NOMO-1 (cell line): ENCODE measurements around the gene JAML.

Experiments used
- DNase-seq, 2 experiments: peaks; one replicate each; lab custom pipeline; 2025; ENCODE audit not compliant: unreplicated experiment in 2 of 2; lab: John Stamatoyannopoulos, UW

The JAML gene

DNA sequence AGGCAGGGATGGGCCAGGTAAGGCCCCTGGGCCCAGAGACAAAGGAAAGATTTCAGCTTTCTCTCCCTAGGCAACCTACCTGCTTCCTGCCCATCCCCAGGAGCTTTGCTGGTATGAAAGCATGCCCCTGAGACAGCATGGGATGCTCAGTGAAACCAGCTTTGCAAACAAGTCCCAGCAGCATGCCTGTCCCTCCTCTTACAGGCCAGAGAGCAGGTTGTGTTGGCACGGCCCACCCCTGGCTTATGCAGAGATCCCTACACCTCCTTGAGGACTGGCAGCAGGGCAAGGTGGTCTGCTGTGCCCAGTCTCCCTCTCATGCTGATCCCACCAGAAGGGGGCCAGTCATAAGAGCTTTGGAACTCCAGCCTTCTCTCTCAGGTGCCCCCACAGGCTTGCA, 75.3 kb downstream of the JAML start:
- no peak for DNase-seq

DNA sequence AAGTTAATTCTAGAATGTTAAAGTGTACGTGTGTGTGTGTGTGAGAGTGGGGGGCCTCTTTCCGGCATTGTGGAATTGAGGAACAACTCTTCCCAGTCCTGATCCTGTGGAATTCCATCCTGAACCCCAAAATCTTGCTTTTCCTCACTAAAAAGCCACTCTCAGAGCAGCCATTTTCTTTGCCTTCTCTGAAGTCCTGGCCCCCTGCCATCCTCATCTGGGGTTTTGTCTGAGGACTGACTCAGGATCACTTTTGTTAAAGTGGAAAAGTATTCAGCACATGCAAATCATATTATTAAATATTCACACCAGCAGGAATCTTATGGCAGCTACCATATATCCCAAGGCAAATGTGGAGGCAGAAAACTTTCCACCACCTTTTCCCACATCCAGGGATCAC, 76.0 kb downstream of the JAML start:
- DNase-seq, result no peak

DNA sequence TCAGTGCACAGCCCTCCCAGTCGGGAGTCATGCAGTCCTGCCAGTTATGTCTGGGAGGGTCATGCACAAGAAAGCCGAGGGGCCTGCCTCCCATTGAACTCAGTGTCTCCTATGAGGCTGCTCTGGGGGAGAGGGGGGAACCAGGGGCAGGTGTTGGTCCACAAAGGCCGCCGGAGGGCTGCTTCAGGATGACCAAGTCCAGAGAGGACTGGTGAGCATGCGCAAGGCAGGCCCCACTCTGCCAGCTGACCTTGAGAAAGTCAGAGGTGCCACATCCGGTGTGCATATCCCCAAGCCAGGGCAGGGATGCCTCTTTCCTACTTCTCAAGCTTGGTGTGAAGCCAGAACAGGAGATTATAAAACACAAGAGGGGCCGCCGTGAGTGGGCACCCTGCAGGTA, 76.6 kb downstream of the JAML start:
- DNase-seq, result no peak

DNA sequence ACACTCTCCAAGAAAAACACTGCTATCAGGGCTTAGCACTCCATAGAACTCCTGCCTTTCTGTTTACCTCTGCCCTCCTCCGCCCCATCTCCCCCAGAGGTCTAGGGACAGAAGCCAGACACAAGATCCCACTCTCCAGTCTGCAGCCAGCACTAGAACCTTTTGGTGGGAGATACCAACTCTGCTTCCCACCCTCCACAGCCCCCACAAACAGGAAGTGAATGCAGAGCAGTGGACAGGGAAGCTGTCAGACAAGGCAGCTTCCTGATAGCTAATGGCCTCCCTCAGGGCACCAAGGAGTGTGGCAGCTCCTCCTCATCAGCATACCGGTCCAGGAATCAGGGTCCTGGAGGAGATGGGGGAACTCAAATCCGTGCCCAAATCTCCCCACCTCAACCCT, 77.3 kb downstream of the JAML start:
- DNase-seq, result peak; percentile 30 to 36

DNA sequence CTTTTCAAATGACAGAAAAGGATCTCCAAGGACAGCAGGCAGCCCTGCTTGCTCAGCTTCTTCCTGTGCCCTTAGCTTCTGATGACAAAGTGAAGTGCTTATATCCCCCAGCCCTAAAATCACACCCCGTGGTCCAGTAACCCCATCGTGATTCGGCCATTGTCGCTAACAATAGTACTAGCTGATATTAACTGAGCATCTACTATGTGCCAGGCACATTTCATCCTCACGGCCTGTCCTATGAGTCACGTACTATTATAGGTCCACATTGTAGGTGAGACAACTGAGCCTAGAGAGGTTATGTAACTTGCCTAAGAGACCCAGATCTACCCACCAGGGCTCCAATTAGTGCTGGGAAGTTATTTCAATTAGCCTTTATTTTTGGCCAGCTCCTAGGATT, 78.3 kb downstream of the JAML start:
- no peak for DNase-seq

DNA sequence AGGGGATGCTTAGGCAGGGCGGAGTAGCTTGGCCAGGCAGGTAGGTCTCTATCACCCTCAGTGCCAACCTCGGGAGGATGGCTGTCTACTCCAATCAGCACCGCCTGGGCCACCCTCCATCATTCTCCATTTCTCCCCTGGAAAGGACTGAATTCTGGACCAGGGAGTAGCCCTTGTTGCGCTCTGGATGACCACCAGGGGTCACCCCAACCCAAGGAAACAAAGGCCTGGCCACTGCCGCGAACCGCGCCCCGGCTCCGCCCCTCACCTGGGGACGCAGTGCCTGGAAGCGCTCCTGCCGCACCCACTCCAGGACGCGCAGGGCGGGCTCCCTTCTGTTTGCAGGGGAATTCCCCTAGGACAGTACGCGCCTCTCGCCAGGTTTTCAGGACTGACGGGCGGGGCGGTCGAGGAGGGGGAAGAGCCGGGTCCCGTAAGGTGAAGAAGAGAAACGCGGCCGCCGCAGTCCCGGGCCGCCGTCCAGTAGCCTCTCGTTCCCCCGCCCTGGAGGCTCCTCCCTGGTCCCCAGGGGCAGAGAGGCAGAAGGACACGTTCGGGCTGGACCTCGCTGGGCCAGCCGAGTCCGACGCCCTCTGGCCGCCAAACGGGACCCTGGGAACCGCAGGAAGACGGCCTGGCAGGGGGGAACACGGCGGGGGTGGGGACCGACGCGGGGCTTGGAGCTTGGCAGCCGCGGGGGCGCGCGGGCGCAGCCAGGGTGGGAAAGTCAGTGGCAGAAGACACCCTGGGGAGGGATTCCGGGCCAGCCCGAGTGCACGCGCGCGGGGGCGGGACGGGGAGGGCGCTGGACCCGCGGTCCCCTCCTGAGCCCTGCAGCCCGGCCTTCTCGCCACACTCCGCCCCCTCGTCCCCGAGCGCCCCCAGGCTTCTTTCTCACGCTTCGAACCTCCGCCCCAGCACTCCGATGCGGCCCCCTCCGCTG, 79.3 kb downstream of the JAML start:
- DNase-seq, result peak; percentile 63 to 70

DNA sequence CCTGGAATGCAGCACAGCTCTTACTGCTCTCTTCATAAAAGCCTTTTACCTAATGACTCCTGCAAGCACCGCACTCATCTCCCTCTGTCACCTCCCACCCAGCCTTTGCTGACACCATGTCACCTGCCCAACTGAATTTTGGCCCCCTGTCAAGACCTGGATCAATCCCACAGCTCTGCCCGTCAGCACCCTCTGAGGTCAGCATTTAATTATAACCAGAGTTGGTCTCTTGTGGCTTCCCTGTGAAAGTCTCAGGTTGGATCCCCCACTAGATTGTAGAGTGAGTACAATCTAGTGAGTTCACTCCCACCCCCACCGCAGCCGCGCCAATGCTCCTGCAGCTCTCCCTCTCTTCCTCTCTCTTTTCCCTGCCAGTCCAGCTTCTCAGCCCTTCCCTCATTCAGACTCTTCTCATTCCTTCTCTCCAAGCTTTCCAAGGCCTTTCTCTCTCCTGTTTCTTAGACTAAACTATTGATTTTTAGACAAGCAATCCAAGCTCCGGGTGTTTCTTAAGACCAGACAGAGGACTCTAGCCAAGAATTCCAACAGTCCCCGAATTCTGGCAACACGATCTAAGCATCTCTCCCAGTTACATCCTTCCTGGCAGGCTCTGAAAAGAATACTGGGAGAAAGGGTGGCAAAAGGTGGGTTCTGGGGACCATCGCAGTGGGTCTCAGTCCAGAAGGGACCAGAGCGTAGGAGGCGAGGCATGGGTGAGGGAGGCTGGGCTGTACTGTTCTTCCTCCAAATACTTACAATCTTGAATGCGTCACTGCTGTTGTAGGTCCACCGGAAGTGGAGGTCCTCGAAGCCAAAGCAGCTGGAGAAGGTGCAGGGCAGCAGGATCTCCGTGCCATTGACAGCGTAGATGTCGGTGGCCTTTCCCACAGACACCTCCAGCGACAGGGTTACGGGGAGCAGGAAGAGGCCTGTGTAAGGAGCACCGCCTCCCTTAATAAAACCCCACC, 80.2 kb downstream of the JAML start:
- DNase-seq, result no peak
